NOMO-1 treated with DMSO at 0.1 percent for 48 hours (cell line): ENCODE data around the gene CXCR5.

Source experiments
- DNase-seq: peaks from one replicate; lab custom pipeline; 2025; ENCODE audit not compliant: unreplicated experiment; lab: John Stamatoyannopoulos, UW

The CXCR5 gene

GRCh38 chr11:118873804-118874203 is 9.9 kb upstream of the CXCR5 start:
- no peak for DNase-seq

GRCh38 chr11:118876286-118876685 is 7.4 kb upstream of the CXCR5 start:
- DNase-seq, result no peak

DNA sequence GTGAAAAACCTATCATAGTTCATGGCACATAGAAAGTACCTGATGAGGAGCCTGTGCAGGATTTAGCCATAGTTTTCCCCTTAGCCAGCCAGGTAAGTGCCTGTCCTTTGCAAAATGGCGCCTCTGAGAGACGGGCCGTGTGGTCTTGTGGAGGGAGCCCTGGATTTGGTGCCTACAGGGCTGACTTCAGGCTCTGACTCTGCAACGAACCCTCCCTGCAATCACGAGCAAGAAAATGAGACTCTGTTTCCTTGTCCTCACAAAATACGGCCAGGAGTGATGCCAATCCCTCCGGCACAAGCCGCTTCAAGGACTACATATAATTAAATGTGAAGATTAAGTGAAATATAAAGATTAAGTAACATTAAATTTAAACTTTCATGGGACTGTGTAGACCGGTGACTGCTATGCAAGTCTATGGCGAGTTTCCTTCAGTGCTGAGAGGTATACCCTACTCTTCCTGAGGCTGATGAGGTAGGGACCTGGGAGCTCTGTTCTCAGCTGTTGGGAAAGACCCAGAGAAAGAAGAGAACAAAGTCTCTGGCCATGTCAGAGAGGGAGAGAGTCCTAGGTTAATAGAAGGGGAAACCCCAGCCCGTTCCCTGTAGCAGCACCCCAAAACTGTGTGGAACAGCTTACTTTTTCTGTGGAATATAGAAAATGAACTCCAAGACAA is 6.1 kb upstream of the CXCR5 start:
- no peak for DNase-seq

- DNase-seq, result no peak
Measured at GRCh38 chr11:118878163-118878563, 5.5 kb upstream of the CXCR5 start.

DNA sequence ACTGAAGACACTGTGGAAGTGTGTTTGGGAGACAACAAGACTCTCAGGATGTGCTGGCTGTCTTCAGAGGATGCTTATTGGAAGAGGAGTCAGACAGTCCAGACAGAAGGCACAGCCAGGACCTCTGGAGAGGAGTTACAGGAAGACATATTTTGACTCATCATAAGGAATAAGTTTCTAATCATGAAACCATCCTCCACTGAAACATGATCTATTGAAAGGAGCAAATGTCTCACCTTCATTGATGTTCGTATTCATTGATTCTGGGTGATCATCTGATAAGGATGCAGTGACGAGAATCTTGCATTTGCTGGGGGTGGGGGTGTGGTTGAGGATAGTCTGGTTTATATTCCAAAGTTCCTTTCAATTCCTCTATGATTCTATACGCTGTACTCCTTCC is 2.5 kb upstream of the CXCR5 start:
- no peak for DNase-seq

DNA sequence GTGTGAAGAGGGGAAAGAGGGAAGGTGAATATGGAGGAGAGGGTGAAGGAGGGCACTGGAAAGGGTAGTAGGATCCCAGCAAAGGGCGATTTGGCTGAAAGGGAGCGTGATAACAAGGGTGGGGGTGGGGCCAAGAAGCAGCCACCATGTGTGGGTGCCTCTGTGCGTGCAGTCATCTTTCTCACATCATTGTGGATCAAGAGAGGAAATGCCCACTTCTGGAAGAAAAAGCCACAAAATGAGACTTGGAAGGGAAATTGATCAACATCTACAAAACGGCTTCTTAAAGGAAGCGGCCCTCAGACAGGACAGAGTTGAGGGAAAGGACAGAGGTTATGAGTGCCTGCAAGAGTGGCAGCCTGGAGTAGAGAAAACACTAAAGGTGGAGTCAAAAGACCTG is 1.2 kb upstream of the CXCR5 start:
- peak; percentile 70 for DNase-seq

GRCh38 chr11:118883004-118883367 is 706 bp upstream of the CXCR5 start:
- DNase-seq, result no peak

GRCh38 chr11:118884875-118885274 is 1.2 kb downstream of the CXCR5 start:
- DNase-seq, result no peak

DNA sequence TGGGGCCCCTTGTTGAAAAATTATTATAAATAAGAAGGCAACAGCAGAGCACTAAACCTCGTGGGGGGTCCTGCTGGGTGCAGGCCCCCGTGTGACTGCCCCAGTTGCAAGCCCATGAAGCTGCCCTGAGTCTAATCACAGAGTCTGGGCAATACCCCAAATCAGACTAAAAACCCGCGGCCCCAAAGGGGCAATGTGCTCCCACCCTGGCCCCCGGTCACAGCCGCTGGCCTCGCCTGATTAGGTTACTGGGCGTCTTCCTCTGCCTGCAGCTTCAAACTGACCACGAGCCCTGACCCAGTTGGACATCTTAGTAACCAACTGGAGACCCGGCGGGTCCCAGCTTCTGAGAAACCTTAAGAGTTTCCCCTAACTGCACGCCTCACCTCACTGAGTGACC is 1.6 kb downstream of the CXCR5 start:
- DNase-seq, result no peak

DNA sequence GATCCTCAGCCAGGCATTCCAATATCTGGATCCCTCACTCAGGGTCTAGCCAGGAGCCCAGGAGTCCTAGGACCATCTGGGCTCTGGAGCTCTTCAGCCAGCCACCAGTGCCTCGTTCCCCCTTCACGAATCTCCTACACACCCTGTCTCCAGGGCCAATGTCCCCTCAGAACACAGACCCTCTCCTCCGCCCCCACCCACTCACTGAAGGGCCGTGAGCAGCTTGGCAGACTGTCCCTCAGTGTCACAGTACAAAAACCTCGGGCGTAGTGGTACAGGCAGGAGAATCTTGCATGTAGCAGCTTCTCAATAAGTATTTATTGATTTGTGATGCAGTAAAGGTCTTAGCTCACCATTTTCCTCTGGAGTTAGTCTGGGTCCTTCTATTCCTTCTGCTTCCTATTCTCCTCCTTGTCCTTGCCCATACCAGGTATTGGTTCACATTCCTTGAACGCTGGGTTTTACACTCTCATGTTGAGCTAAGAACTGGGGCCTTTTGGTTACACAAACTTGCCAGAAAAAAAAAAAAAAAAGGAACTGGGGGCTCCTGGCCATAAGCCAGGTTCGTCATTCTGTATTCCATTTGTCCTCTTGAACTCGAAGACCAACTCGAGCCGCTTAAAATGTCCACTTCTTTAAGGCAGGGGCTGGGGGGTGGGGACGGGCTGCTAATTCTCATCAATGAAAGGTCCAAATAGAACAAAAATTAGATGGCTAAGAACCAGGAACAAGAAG is 2.3 kb downstream of the CXCR5 start:
- no peak for DNase-seq

DNA sequence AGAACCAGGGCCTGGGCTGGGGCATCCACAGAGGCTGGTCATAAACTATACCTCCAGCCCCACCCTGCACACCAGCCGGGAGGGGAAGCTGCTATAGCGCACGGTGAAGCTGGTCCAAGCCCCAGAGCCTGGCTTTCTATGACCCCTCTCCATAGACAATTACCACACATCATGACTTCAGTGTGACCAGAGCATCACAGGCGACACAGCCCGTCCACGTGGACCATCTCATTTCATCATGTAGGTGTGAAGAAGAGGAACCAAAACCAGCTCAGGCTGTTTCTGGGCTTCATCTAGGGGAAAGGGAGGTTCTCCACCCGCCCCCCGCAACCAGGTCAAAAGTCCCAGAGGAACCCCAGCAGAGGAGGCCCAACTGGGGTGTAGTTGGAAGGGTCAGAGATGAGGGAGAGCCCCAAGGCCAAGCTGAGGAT is 3.0 kb downstream of the CXCR5 start:
- DNase-seq, result peak; percentile 72

DNA sequence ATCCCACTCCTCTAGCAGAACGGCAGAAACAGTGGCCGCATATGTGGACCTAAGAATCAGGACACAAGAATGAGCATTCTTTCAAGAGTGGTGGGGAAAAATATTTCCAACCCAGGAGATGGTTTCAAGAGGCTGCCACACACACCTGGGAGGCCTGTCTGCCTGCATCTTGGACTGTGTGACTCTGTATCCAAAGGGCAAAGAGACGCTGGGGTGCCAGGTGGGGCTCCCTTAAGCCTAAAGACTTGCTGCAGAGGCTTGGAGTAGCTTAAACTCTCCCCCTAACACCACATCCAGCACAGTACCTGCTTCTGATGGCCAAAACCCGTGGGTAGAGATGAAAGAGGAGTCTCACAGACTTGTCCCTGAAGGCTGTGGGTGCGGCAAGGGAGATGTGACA is 3.5 kb downstream of the CXCR5 start:
- no peak for DNase-seq

GRCh38 chr11:118888398-118888797 is 4.7 kb downstream of the CXCR5 start:
- DNase-seq, result no peak

DNA sequence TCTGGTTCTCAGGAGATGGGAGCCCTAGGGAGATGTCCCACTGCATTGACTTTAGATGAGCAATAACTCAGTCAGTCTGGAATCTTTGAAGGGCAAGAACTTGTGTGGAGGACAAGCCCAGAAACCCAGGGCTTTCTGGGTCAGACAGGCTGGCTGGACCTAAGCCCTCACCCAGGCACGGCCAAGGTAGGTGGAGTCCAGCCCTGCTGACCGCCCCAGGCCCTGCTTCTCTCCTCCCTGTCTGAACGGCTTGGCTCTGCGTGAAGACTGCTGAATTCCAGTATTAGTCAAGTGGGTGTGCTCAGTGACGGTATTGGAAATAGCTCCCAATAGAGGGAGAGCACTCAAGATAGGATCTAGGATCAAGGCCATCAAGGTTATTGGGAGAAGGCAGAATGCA is 6.1 kb downstream of the CXCR5 start:
- no peak for DNase-seq

GRCh38 chr11:118892514-118892913 is 8.8 kb downstream of the CXCR5 start:
- no peak for DNase-seq

DNA sequence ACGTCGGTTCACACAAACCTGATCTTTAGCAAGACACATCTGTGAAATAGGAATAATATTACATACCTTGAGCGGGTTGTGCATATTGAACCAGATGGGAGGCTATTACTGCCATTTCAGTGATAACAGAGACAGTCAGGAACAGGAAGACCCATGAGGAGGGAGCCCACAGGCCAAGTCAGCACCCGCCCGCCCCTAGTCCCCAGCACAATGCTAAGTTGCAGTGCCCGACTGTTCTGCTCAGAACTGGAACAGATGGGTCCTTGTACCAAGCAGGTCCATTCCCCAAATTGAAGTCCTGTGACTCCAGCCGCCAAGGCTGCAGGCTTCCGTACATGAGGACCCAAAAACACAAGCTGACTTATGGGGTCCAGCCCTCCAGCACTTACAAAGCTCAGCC is 9.3 kb downstream of the CXCR5 start:
- DNase-seq, result no peak

DNA sequence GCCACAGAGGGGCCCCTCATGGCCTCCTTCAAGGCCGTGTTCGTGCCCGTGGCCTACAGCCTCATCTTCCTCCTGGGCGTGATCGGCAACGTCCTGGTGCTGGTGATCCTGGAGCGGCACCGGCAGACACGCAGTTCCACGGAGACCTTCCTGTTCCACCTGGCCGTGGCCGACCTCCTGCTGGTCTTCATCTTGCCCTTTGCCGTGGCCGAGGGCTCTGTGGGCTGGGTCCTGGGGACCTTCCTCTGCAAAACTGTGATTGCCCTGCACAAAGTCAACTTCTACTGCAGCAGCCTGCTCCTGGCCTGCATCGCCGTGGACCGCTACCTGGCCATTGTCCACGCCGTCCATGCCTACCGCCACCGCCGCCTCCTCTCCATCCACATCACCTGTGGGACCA is 10.0 kb downstream of the CXCR5 start:
- no peak for DNase-seq

DNA sequence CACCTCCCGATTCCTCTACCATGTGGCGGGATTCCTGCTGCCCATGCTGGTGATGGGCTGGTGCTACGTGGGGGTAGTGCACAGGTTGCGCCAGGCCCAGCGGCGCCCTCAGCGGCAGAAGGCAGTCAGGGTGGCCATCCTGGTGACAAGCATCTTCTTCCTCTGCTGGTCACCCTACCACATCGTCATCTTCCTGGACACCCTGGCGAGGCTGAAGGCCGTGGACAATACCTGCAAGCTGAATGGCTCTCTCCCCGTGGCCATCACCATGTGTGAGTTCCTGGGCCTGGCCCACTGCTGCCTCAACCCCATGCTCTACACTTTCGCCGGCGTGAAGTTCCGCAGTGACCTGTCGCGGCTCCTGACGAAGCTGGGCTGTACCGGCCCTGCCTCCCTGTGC is 10.5 kb downstream of the CXCR5 start:
- no peak for DNase-seq

GRCh38 chr11:118895093-118896039 is 11.7 kb downstream of the CXCR5 start:
- DNase-seq, result no peak

- DNase-seq, result peak; percentile 63
Measured at GRCh38 chr11:118896472-118896913, 12.8 kb downstream of the CXCR5 start.

DNA sequence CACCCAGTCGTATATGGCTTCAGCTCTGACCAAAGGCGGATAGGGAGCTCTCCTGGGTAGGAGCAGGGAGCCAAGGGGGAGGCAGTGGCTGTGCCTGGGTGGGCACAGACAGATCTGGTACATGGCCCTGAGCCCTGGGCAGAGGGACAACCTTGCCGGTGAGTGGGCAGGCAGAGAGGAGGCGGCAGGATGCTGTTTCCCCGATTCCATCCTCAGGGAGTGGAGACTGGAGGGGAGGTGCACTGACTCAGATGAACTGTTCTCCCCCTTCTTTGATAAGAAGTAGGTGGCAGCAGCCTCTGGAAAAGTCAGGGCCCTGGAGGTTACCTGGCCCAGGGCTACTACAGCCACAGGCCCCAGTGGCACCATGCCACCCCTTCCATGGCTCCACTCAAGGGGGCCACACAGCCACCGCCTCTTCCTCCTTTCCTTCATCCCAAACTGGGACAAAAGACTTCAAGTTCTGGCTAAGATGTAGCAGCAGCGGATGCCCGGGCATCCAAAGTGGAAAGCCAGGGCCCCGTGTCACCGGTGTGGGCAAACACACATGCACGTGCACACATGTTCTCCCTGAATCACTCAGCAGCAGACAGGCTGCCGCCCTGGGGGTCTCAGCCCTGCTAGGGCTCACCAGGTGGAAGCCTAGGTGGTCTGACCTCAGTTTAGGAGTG is 13.4 kb downstream of the CXCR5 start:
- DNase-seq, result no peak
